Right lobe of liver (tissue), 6 donors: ENCODE results near the gene HTATSF1. TPM values are rescaled to one million over a fixed set of nuclear protein-coding genes. Genes with fewer than 3 reads are reported as not detected.

Experiments
- ATAC-seq, 4 donors: fragments of 200-7000 bp; cut with Tn5 transposase; one replicate each; pipeline ENCODE4 v1.9.1; 2020; ENCODE audit warnings: mild to moderate bottlenecking in 4 of 4, moderate library complexity in 4 of 4
- DNase-seq, 3 donors: peaks; one replicate each; pipeline ENCODE4 v3.0.0-alpha.2; 2020
- H3K27ac ChIP-seq, 3 donors: fragments of 200-600 bp; one replicate each; pipeline ENCODE4 v1.8.0; 2022
- H3K27me3 ChIP-seq, 2 donors: fragments of 200-600 bp; one replicate each; pipeline ENCODE4 v1.8.0; 2022
- H3K36me3 ChIP-seq, 4 donors: fragments of 200-600 bp; sonication (generic) in 1 of 4; one replicate each; pipeline versions ENCODE4 v1.5.1 to v1.8.0; 2017 to 2022; ENCODE audit warnings: control low read depth in 1 of 4
- H3K4me1 ChIP-seq, 4 donors: fragments of 200-600 bp; sonication (generic) in 1 of 4; one replicate each; pipeline versions ENCODE4 v1.5.1 to v1.8.0; 2017 to 2022; ENCODE audit warnings: control low read depth in 1 of 4
- H3K4me3 ChIP-seq, 3 donors: fragments of 200-600 bp; one replicate each; pipeline ENCODE4 v1.8.0; 2022
- H3K9me3 ChIP-seq, 4 donors: fragments of 200-600 bp; sonication (generic) in 1 of 4; one replicate each; pipeline versions ENCODE4 v1.5.1 to v1.8.0; 2017 to 2022; ENCODE audit warnings: control low read depth in 1 of 4
- POLR2A ChIP-seq: fragments of 450-650 bp; IDR thresholded peaks from one replicate; pipeline ENCODE4 v1.6.1; 2017; ENCODE audit warnings: antibody characterized with exemption, mild to moderate bottlenecking
- WGBS: methylation state at CpG from one replicate; pipeline ENCODE4 v1.1.6; 2018; ENCODE audit warnings: low coverage, low lambda C conversion rate; ENCODE audit not compliant: insufficient coverage; ENCODE audit errors: missing lambda C conversion rate; 5-methylcytosine and 5-hydroxymethylcytosine counted together
- intact Hi-C, 2 donors: fragments of 100-400 bp; cut with DNase I; formaldehyde crosslinking; loops; one replicate each; pipeline versions ENCODE4 v1.11.2 to v1.14.1; 2022
- total RNA-seq, 6 experiments: library from RNA; depleted of rRNA in 2 of 6; stranded (reverse); fragments of >200 nt in 2 of 6; fragmentation: NEBNext Ultra II Directional in 3 of 6; extraction: Animal tissue kit (Norgen Biotek cat#: 25700) in 3 of 6; gene quantifications; one replicate each; pipeline versions ENCODE4 v1.1.0 to v1.2.4, GENCODE V29; 2016 to 2023
- TF ChIP-seq, protein P1 (sequence below), 4 donors: fragments of 200-600 bp in 3 of 4; fragments of 450-650 bp in 1 of 4; IDR thresholded peaks; one replicate each; pipeline versions ENCODE4 v1.5.1 to v1.8.0; 2016 to 2022; ENCODE audit warnings: antibody characterized with exemption in 4 of 4, mild to moderate bottlenecking in 2 of 4
- donor health status: DM: no; HTN: yes; CAD: no.
- donor health status: DM: no; HTN: no; CAD: no.
- donor health status: DM: no; HTN: no; CAD: no.
- donor health status: DM: no; HTN: yes; CAD: no.
- donor health status: DM: no; HTN: yes; CAD: no.

HTATSF1 gene
- total RNA-seq, 6 experiments from 2014 or later = 10.6 to 21.5 (median 12.1) TPM

DNA sequence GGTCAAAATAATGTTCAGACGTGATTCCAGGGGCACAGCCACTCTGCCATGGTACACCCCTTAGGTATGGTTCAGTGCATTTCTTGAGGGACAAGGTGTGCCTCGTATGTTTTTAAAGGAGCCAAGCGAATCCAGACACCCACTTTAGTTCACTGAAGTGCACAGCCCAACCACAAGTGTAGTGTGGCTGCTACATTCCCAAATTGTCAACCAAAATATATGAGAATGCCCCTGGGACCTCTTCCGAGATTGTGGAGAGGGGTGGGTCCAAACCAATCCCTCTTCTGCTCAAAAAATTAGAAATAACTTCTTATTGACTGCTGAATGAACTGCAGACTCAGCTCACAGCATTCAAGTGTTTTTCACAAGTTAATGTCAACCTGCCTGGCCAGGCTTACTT is 17.0 kb upstream of the HTATSF1 start:
- Histone ChIP-seq H3K27me3 (no peaks in the 10 kb centered on the region), H3K9me3 (no peaks in the 10 kb centered on the region), H3K4me3 (no peak overlapping the region), H3K36me3 (no peaks in the 10 kb centered on the region), H3K27ac (no peak overlapping the region), H3K4me1 (no peaks in the 10 kb centered on the region)
- intact Hi-C loops = no loop called here
- ATAC-seq (no peak), DNase-seq (no peak)
- no peak for TF ChIP-seq POLR2A
- TF ChIP-seq, protein P1, sequence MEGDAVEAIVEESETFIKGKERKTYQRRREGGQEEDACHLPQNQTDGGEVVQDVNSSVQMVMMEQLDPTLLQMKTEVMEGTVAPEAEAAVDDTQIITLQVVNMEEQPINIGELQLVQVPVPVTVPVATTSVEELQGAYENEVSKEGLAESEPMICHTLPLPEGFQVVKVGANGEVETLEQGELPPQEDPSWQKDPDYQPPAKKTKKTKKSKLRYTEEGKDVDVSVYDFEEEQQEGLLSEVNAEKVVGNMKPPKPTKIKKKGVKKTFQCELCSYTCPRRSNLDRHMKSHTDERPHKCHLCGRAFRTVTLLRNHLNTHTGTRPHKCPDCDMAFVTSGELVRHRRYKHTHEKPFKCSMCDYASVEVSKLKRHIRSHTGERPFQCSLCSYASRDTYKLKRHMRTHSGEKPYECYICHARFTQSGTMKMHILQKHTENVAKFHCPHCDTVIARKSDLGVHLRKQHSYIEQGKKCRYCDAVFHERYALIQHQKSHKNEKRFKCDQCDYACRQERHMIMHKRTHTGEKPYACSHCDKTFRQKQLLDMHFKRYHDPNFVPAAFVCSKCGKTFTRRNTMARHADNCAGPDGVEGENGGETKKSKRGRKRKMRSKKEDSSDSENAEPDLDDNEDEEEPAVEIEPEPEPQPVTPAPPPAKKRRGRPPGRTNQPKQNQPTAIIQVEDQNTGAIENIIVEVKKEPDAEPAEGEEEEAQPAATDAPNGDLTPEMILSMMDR (IDR thresholded peaks at IDR 0.05) = no peak
- WGBS = 39% methylated on average over 4 of the region's 4 CpGs

DNA sequence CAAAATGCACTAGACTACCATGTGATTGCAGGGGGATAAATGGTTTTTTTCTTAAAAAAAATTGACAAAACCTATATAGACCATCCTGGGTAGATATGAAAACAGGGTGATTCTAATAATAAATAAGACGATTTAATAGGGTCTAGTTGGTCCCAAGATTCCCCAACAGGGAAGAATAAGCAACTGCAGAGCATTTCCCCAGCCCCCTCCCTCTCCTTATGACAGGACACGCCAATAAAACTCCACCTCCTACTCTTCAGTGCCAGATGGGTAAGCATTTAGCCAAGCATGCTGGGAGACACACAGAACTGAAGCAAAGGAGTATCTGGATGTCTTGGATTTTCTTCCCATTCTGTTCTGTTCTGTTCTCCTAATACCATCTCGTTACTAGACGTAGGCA is 9.7 kb upstream of the HTATSF1 start, which contains the start of gene BRS3:
BRS3 (plus strand) TSS at position 301 of the 400 bp plus-strand sequence. CDS start 168 bp downstream, outside the sequence.
- H3K27me3 ChIP-seq = peaks cover 0 to 14% of the 10 kb centered on the region in 2 donors

DNA sequence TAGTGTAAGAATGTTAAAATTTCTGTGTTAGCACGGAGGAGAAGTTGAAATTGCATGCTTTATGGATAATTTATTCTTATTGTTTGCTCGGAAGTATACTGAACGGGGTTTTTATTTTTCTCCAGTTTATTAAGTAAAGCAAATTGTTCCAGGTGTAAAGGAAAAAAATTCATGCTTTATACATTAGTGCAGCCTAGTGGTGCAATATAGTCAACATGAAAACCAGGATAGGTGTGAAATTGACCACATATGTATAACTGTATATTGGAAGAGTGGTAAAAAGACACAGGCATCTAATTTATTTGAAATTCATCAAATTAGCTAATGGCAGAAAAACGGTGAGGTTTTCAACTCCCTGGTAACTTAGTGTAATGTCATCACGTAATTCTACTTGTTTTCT is 8.7 kb upstream of the HTATSF1 start:
- Histone ChIP-seq H3K36me3 (no peaks in the 10 kb centered on the region), H3K4me1 (no peaks in the 10 kb centered on the region), H3K4me3 (no peak overlapping the region), H3K9me3 (no peaks in the 10 kb centered on the region), H3K27ac (no peak overlapping the region), H3K27me3 (peaks cover 0 to 15% of the 10 kb centered on the region in 2 donors)
- no peak for DNase-seq
- TF ChIP-seq, protein P1 (IDR thresholded peaks at IDR 0.05) = no peak
- TF ChIP-seq POLR2A = no peak
- WGBS = 32% methylated on average over 5 of the region's 5 CpGs
- intact Hi-C loops = no loop called here
- no peak for ATAC-seq

More for the DNA sequence above, 9.7 kb upstream of the HTATSF1 start, which contains the start of gene BRS3:
- intact Hi-C loops = no loop called here
- 40% methylated on average over 4 of the region's 4 CpGs for WGBS
- Histone ChIP-seq H3K36me3 (no peaks in the 10 kb centered on the region), H3K27ac (no peak within 1 kb of the TSS), H3K9me3 (no peaks in the 10 kb centered on the region), H3K4me1 (no peaks in the 10 kb centered on the region), H3K4me3 (no peak within 1 kb of the TSS)
- TF ChIP-seq POLR2A = no peak
- TF ChIP-seq, protein P1 (IDR thresholded peaks at IDR 0.05) = no peak
- ATAC-seq = no peak
- DNase-seq = no peak

DNA sequence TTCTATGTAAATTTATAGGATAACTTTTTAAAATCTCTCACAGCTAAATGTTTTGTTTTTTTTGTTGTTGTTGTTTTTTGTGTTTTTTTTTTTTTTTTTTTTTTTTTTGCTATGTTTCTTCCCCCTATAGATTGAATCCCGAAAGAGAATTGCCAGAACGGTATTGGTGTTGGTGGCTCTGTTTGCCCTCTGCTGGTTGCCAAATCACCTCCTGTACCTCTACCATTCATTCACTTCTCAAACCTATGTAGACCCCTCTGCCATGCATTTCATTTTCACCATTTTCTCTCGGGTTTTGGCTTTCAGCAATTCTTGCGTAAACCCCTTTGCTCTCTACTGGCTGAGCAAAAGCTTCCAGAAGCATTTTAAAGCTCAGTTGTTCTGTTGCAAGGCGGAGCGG is 5.6 kb upstream of the HTATSF1 start:
- Histone ChIP-seq H3K36me3 (no peaks in the 10 kb centered on the region), H3K4me1 (no peaks in the 10 kb centered on the region), H3K27ac (no peak overlapping the region), H3K27me3 (peaks cover 0 to 15% of the 10 kb centered on the region in 2 donors), H3K4me3 (no peak overlapping the region), H3K9me3 (no peaks in the 10 kb centered on the region)
- ATAC-seq = no peak
- WGBS = 49% methylated on average over 6 of the region's 6 CpGs
- TF ChIP-seq, protein P1 (IDR thresholded peaks at IDR 0.05) = no peak
- TF ChIP-seq POLR2A = no peak
- no peak for DNase-seq
- intact Hi-C loops = no loop called here

DNA sequence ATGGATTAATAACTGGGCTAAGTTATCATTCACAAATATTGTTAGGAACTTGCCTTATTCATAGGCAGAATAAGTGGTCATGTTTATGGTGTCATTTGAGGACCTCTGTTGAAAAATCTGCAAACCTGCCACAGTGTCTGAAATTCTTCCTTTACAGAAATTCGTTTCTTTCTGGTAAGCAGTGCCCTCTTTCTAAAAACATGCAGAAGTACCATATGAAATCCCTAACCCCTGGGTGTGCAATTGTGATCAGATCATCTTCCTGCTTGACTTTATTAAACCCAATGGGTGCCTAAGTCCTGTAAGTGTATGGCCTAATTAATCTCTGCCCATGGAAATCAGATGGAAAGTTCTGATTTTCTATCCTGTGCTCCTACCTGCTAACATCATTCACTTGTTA is 4.4 kb upstream of the HTATSF1 start:
- intact Hi-C loops = no loop called here
- DNase-seq (no peak), ATAC-seq (no peak)
- H3K4me3 ChIP-seq = no peak overlapping the region
- no peak for TF ChIP-seq POLR2A
- TF ChIP-seq, protein P1 (IDR thresholded peaks at IDR 0.05) = no peak
- H3K27ac ChIP-seq = no peak overlapping the region
- 13% methylated on average over 1 of the region's 1 CpG for WGBS
- H3K9me3 ChIP-seq = no peaks in the 10 kb centered on the region
- no peaks in the 10 kb centered on the region for H3K4me1 ChIP-seq
- H3K27me3 ChIP-seq = peaks cover 0 to 15% of the 10 kb centered on the region in 2 donors
- H3K36me3 ChIP-seq = no peaks in the 10 kb centered on the region
